Testis (tissue), 2 donors: ENCODE measurements around the gene CUL1.

ENCODE experiments used
- POLR2A ChIP-seq: fragments of 450-650 bp; IDR thresholded peaks from one replicate; pipeline ENCODE4 v1.6.1; 2017; ENCODE audit warnings: antibody characterized with exemption, mild to moderate bottlenecking, moderate library complexity
- TF ChIP-seq, protein P1 (sequence below), 3 experiments: fragments of 450-650 bp in 2 of 3; fragments of 200-600 bp in 1 of 3; sonication (generic) in 1 of 3; IDR thresholded peaks; one replicate each; pipeline ENCODE4 v1.5.1; 2016 to 2019; ENCODE audit warnings: antibody characterized with exemption in 3 of 3, mild to moderate bottlenecking in 2 of 3, moderate library complexity in 1 of 3

DNA sequence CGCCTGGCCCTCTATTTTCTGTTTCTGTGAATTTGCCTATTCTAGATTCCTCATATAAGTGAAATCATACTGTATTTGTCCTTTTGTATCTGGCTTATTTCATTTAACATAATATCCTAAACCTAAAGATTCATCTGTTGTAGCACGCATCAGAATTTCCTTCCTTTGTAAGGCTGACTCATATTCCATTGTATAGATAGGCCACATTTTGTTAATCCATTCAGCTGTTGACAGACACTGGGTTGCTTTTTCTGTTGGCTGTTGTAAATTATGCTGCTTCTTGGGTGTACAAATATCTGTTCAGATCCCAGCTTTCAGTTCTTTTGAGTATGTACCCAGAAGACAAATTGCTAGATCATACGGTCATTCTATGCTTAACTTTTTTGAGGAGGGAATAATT lies 28.8 kb upstream of the CUL1 start:
- TF ChIP-seq, protein P1, sequence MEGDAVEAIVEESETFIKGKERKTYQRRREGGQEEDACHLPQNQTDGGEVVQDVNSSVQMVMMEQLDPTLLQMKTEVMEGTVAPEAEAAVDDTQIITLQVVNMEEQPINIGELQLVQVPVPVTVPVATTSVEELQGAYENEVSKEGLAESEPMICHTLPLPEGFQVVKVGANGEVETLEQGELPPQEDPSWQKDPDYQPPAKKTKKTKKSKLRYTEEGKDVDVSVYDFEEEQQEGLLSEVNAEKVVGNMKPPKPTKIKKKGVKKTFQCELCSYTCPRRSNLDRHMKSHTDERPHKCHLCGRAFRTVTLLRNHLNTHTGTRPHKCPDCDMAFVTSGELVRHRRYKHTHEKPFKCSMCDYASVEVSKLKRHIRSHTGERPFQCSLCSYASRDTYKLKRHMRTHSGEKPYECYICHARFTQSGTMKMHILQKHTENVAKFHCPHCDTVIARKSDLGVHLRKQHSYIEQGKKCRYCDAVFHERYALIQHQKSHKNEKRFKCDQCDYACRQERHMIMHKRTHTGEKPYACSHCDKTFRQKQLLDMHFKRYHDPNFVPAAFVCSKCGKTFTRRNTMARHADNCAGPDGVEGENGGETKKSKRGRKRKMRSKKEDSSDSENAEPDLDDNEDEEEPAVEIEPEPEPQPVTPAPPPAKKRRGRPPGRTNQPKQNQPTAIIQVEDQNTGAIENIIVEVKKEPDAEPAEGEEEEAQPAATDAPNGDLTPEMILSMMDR (IDR thresholded peaks at IDR 0.05) = no peak
- TF ChIP-seq POLR2A = no peak
